ENCODE measurements around the gene SLC26A5.
"Not testable (repeated sequence)": the region's sequence is repeated elsewhere in the genome, so short reads cannot be mapped to it uniquely, and the experiment has no call there.

The SLC26A5 gene

DNA sequence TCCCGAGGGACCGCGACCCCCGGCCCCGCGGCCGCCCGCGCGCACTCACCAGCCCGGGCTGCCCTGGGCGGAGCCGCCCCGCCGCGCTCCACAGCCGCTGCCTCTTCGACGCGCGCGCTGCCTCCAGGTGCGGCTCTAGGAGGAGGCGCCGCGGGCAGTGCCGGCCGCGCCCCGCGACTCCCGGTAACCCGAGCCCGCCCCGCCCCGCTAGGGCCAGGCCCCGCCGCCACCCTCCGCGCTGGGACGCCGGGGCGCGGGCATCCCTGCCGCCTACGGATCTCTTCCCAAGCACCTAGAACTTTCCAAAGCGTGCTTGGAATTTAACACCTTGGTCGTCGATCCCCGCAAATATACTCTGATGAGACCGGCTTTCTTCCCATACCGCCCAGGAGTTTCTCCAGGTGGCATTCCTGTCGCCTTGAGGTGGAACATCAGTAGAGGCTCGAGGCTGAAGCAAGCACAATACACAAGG, at the start of gene SLC26A5:
Gene SLC26A5, minus strand, starts transcription at position 159 of the 472 bp plus-strand sequence. CDS start 24,693 bp downstream, outside the sequence.
- no peak for DNase-seq

DNA sequence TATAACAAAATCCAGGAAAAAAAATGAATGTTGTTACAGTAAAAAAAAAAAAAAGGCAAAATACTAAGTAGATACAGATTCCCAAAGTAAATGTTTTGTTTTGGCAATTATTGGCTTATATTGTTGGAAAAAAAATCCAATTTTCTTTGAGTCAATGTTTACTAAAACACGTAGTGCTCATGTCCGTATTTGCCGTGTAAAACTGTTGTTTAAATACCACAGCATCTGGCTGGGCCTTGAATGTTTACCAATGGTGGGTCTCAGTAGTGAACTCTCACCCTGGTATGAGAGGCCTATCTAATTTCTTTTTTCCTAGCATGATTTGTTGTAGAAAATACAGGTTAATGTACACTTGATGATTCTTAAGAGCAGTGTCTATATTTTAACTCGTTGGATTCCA, 41.4 kb upstream of the SLC26A5 start:
- DNase-seq, result no peak

DNA sequence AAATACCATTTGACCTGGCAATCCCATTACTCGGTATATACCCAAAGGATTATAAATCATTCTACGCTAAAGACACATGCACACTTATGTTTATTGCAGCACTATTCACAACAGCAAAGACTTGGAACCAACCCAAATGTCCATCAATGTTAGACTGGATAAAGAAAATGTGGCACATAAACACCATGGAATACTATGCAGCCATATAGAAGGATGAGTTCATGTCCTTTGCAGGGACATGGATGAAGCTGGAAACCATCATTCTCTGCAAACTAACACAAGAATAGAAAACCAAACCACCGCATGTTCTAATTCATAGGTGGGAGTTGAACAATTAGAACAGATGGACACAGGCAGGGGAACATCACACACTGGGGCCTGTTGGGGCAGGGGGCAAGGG, 40.9 kb upstream of the SLC26A5 start:
- DNase-seq, result not testable (repeated sequence)

- no peak for DNase-seq
Measured at GRCh38 chr7:103480771-103481170, 34.8 kb upstream of the SLC26A5 start.

DNA sequence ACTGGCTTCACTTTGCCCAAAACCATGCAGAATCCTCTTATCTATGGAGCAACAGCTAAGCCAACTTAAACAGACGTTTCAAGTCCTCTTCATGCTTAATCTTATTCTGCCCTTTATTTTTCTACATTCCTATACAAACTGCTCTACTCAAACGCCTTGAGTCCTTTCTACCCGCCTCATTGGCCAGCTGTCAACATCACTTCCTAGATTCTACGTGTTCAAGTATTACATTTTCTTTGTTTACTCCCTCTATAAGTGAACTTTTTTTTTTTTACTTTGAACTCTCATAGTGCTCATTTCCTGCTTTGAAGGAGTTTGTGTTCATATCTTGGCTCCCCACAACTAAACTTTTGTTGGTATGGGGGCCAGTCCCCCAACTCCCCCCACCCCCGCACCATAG, 28.9 kb upstream of the SLC26A5 start:
- no peak for DNase-seq

GRCh38 chr7:103469095-103469948, 23.3 kb upstream of the SLC26A5 start:
- DNase-seq, result no peak

DNA sequence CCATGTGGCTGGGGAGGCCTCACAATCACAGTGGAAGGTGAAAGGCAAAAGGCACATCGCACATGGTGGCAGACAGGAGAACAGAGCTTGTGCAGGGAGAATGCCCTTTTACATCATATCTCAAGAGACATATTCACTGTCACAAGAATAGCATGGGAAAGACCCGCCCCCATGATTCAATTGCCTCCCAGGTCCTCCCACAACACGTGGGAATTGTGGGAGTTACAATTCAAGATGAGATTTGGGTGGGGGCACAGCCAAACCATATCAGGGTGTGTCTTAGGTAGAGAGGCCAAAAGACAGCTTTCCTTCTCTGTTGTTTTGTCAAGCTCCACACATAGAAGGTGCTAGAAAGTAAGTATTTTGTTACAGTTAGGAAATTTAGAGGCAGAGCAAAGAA, 20.8 kb upstream of the SLC26A5 start:
- no peak for DNase-seq

DNA sequence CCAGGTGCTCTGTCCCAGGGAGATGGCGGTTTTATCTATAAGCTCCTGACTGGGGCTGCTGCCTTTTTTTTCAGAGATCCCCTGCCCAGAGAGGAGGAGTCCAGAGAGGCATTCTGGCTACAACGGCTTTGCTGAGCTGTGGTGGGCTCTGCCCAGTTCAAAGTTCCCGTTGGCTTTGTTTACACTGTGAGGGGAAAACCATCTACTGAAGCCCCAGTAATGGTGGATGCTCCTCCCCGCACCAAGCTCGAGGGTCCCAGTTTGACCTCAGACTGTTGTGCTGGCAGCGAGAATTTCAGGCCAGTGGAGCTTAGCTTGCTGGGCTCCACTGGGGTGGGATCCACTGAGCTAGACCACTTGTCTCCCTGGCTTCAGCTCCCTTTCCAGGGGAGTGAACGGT, 16.4 kb upstream of the SLC26A5 start:
- DNase-seq, result no peak

- no peak for DNase-seq
Measured at GRCh38 chr7:103447073-103447960, 1.3 kb upstream of the SLC26A5 start.

DNA sequence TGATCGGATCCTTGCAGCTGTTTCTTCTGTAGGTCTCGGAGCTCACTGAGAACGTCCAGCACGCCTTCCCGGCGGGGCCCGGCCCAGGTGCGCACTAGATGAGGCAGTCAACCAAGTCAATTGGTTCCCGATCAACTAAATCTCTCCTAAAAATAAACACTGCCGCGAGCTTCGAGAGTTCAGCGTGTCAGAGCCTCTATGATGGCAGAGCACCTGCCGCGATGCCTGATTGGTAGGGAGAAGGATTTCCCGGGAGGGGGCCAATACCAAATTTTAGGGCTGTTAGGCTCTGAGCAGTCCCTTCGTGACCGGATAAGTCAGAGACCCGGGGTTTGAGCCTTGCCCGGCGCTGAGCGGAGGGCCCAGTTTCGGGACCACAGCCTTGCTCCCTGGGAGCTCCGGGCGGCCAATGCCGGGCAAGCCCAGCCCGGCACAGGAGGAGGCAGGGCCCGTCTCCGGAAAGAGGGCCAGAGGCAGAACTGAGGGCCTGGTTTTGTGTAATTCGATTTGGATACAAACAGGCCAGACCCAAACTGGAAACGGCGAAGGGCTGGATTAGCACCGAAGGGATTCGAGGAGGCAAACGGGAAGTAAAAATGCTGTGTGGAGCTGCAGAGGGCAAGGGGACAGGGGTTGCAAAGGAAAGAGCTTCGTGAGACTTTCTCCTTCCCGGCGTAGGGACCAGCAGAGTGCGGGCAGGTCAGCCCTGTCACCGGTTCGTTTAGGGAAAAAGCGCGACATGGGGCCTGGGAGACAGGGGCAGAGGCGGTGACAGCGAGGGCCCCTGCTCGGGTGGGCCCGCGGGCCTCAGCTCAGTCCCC, 569 bp downstream of the SLC26A5 start:
- no peak for DNase-seq

GRCh38 chr7:103439661-103440060, 6.3 kb downstream of the SLC26A5 start:
- DNase-seq, result no peak

- no peak for DNase-seq
Measured at GRCh38 chr7:103437623-103438022, 8.4 kb downstream of the SLC26A5 start.

DNA sequence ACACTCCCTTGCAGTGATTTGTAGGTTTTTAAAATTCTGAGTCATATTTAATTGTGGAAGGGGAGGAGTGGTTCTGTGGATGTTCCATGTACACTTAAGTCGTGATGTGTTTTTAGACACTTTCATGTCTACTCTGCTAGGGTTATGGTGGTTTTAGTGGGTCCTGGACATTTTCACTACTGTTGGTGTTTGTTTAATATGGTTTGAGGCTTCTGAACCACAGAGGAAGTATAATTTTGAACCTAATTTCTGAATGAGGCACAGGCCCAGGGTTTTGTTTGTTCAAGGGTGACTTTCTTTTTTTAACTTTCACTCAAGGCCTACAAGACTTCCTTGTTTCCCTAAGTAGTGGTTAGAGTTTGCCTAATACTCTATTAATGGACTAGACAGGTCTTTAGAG, 13.3 kb downstream of the SLC26A5 start:
- no peak for DNase-seq

DNA sequence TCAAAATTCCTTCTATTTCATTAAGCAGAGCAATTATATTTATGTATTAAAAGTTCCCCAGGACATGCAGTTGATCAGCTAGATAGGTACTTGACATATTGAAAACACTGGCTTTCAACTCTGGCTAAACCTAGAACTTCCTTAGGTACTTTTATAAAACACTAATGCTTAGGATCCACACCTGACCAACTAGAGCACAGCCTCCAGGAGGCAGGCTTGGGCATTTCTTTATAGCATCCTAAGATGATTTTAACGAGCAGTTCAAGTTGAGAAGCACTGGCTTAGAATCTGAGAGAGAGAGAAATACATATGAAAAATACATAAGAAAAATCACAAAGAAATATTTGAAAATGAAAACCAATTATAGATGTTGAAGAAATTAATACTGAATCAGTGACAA, 20.8 kb downstream of the SLC26A5 start:
- DNase-seq, result no peak

DNA sequence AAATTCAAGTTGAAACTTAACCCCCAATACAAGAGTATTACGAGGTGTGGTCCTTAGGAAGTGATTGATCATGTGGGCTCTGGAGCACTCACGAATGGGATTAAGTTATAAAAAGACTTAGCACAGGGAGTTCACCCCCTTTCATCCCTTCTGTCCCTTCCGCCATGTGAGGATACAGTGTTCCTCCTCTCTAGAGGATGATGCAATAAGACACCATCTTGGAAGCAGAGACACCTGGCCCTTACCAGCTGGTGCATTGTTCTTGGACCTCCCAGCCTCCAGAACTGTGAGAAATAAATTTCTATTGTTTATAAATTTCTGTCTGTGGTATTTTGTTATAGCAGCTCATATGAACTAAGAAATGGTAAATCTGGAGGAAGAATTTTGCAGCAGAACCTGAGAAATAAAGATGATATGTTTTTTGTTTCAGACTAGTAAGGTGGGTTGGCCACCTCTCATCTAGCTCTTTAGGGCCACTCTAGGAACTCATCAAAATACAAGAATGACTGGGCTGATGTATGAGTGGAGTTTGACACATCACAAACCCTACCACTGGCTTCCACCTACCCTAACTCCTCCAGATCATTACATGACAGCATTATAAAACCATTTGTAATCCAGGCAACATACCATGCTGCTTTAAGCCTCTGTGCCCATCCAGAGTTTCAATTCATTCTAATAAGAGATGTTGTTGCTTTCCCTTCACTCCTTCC, 22.4 kb downstream of the SLC26A5 start:
- DNase-seq, result no peak

DNA sequence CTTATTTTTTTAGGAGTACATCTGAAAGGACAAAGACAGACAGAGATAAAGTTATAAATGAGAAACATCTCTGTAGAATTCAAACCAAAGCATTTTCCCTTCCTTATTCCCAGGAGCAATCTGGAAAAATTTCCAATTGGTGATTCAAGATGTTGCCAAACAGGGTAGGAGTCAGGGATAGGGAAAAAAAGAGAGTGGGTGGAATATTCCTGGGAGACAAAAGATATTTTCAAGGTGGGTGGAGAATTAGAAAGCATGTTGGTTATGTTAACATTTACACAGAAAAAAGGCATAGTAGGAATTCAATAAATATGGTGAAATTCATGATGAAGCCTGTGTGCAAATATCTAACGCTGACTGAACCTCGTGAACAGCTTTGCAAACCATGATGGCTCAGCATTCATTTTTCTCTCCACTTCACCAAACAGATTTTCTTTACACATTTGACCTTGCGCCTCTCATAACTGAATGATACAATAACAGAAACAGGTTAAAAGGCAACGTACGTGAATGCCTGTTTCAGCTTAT, 25.1 kb downstream of the SLC26A5 start:
- no peak for DNase-seq

DNA sequence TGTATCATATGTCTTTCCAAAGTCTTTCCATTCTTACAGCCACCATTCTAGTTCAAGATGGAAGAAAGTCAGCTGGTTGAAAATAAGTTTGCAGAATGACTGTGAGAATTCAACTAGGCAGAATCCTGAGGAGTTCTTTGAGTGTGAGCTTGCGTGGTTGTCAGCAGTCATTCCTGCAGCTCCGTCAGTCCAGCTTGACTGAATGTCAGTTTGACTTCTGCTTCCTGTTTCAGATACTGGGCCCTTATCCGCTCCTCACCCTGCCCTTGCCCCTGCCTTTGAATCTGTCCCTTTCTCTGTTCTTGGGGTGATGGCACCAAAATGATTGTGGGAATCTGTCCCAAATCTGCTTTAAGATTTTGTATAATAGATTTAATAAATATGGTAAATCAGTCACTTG, 27.8 kb downstream of the SLC26A5 start:
- no peak for DNase-seq

DNA sequence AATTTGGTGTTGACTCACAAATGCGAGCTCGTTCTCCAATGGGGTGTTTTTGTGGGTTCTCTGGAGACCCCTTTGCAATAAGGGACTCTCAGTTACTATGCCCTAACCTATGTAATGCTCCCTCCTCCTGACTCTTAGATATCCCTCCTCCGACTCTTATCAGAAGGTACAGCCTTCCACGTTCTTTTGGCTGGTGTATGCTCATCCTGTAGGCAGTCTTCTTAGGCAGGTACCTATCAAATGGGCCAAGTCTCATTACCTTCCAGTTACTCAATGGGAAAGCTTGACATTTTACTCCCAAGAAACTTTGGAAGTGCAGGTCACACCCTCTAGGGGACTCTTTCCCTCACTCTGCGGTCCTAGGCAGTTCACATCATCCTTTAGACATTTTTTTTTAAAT, 32.6 kb downstream of the SLC26A5 start:
- no peak for DNase-seq

GRCh38 chr7:103412151-103412550, 33.9 kb downstream of the SLC26A5 start:
- no peak for DNase-seq

DNA sequence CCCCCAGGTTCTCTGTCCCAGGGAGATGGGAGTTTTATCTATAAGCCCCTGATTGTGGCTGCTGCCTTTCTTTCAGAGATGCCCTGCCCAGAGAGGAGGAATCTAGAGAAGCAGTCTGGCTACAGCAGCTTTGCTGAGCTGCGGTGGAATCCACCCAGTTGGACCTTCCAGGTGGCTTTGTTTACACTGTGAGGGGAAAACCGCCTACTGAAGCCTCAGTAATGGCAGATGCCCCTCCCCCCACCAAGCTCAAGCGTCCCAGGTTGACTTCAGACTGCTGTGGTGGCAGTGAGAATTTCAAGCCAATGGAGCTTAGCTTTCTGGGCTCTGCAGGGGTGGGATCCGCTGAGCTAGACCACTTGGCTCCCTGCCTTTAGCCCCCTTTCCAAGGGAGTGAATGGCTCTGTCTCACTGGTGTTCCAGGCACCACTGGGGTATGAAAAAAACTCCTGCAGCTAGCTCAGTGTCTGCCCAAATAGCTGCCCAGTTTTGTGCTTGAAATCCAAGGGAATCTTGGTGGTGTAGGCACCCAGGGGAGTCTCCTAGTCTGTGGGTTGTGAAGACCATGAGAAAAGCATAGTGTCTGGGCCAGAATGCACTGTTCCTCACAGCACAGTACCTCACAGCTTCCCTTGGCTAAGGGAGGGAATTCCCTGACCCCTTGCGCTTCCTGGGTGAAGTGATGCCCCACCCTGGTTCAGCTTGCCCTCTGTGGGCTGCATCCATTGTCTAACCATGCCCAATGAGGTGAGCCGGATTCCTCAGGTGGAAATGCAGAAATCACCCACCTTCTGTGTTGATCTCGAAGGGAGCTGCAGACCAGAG, 40.0 kb downstream of the SLC26A5 start:
- DNase-seq, result not testable (repeated sequence)

- not testable (repeated sequence) for DNase-seq
Measured at GRCh38 chr7:103399687-103400086, 46.3 kb downstream of the SLC26A5 start.
